Stimulated activated CD8-positive, alpha-beta memory T cell treated with anti-CD3 and anti-CD28 coated beads, Interleukin-12 subunit alpha, Interleukin-12 subunit beta, amount 100 ng/mL, for 24 hours (primary cell): ENCODE data around the gene SEL1L3.

ENCODE experiments used
- DNase-seq: peaks from one replicate; pipeline ENCODE4 v3.0.0-alpha.2; 2020; ENCODE audit errors: extremely low read depth

Gene SEL1L3

DNA sequence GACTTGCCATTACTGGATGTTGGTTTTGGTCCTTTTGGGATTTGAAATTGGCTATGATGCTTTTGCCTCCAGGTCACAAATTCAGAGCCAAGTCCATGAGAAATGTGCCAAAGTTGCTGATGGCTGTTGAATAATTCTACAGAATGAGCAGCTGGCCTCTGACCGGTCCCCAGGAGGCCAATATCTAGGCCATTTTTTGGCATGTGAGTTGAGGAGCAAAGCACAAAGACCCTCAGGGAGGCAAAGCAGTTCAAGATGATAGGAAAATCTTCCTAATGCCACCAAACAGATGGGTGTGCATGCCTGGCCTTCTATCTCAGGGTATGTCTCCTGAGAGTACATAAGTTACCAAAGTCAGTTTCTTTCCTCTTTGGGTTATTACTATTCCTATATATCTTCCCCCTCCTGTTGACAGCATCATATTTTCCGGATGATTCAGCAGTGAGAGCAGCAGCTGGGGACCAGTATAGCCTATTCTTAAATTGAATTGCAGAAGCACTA, 44.4 kb downstream of the SEL1L3 start:
- no peak for DNase-seq

DNA sequence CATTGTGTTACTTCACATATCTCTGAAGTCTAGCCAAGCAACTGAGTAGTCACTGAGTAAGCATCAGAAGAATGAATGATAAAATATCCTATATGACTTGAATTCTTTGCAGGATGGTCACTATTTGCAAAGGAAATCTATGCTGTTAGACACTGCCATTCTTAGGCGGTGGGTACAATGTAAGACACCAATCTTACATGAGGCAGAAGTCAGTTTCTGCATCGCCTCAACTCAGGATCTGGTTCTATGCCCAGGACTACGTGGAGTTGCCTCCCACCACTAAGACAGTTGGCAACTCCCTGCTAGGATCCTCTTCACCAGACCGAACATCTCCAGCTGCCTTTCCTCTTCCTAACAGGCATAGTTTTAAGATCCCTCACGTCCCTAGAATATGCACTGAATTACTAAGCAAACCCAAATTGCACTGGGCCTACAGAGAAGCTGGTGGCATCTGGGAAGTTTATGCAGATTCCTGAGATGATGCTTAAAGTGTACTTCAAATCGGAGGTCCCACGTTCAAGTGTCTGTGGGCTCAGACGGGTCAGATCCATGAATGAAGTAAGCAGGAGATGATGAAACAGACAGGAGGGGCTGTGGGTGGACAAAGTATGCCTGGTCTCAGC, 45.6 kb downstream of the SEL1L3 start:
- DNase-seq = no peak

DNA sequence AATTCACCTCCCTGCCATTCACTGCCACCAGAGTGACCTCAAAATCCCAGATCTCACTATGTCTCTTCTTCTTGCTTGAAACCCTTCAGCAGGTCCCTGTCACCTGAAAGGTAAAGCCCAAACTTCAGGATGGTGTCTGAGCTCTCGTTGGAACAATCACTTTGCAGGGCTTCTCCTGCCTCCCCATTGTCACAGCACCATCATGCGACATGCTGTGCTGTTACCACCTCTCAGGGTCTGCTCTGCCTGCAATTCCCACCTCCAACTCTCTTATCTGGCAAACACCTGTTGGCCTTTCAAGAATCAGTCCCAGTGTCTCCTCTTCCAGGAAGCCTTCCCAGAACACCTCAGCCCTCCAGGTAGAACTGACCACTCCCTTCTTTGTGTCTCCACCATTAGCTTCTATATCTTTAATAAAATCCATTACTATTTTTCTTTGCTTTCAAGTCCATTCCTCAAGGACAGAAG, 46.2 kb downstream of the SEL1L3 start:
- no peak for DNase-seq

DNA sequence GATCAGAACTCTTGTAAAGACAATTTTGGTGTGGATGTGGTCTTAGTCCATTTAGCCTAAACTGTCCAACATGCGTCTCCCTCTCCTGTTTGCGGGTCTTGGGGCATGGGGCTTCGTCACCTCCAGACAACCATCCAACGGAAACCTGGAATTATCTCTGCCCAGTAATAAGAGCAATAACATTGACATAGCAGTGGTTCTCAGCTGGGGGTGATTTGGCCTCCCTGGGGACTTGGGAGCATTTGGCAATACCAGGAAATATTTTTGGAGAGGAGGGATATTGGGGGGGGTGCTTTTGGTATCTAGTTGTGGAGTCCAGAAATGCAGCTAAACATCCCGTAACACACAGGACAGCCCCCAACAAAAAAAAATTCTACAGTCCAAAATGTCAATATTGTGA, 47.2 kb downstream of the SEL1L3 start:
- DNase-seq = no peak

DNA sequence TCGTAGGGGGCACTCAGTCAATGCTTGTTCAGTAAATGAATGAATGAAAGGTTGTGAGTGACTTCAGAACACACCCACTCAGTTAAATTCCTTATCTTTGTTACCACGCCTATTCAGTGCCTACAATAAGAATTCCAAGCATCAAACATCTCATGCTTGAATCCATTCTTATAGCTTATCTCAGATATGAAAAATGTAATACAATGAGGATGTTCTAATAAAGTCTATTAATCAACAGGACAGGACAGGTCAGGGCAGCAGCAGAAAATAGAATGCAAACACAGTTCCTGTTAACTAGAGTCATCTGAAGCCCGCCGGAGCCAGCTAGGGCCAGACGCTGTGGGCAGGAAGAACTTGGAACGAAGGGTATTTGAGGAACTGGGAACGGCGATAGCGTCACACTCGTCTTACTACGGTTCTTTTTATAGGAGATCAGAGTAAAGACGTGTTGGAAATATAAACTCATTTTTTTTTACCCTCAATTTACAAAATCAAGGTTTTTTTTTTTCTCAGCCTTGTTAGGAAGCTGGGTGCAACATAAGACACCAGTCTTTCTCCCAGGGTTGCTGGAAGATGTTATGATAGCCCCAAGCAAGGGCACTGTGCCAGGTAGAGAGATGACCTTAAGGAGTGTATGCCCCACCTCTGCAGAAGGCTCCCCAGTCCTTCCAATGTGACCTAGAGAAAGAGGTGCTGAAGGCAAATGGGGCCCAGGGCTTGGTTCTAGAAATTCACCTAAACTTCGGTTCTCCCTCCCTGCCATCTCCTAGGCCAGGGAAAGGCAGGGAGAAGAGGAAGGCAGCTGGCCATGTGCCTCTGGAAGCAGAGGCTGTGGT, 48.3 kb downstream of the SEL1L3 start:
- no peak for DNase-seq

DNA sequence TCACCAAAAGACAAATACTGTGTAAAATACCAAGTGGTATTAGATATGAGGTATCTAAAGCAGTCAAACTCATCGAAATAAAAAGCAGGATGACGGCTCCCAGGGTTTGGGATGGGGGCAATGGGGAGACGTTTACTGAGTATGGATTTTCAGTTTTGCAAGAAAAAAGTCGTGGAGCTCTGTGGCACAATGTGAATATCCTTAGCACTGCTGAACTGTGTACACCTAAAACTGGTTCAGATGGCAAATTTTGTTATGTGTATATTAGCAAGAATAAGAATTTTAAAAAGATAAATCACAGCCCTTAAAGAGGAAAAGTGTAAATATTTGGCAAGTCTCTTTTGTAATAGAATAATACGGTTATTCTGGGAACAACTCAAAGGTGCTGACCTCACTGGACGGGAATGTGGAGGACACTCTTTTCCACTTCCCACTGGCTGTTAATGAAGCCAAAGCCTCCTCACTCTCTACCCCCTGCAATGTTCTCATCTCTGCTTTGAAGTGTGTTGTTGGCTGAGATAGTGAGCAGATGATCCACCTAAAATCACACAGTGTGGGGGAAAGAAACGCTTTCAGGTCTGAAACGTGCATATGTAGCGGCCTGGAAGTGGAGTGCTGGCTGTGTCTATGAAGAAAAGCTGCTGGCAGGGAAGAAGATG, 49.2 kb downstream of the SEL1L3 start:
- no peak for DNase-seq

DNA sequence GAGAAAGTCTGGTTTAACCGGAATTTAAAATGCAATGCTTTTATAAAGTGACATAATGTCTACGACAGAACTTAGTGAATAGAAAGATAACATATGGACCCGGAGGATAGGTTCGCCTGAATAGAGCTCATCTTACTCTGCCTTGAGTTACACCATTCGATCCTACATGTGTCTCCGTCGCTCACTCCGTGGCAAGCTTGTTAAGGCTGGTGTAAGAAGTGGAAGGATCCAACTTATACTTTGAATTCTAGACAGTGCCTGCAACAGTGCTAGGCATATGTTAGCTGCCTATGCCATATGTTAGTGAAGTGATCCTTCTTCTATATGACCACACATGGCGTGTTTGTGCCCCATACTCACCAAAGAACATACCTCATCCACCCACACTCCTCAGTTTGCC, 50.9 kb downstream of the SEL1L3 start:
- DNase-seq = no peak

DNA sequence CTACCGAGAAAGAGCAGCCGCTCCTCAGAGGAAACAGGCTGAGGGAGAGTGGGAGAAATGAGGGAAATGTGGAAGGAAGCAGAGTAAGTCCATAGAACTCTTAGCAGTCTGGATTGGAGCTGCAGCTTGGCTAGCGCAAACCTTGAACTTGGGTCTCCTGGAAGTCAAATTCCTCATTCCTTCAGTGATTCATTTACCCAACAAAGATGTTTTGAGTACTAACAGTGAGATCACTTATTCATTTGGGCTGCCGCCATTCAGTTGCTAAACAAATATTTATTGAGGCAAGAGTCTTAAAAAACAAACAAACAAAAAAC, 51.5 kb downstream of the SEL1L3 start:
- no peak for DNase-seq

DNA sequence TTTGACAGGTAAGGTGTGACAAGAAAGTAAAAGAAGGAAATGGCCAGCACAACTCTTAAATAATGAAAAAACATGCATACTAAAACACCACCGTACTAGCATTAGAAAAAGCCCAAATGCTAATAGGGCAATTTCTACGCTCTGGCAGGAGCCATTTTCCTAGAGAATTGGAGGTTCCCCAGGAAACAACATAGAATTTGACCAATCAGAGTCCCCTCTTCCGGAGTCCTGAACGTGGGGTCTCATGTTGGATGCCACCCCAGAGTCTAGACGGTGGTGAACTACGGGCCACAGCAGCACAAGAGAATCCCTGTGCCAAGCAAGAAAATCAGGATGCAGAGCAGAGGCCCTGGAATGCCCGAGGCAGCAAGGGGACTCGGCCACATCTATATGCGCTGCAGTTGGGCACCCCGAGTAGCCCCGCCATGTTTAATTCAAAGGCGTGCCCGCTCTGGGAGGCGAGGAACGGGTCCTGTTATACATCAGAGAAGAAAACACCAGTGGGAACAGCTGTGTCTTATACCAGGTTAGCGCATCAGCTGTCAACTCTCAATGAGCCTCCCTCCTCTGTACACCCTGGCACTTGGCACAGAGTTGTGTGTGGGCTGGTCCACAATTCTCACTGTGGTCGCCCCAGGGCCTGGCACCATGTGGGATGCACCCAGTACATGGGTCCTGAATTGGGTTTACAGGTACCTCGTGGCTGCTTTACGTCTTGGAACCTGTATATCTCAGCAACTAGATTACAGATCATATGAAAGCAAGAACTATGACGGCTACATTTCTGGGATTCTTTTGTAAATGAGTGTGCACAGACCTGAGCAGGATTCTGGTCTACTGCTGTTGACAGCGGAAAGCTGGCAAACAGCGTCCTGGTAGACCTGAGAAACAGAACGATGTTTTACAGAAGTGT, 52.1 kb downstream of the SEL1L3 start:
- DNase-seq = no peak

DNA sequence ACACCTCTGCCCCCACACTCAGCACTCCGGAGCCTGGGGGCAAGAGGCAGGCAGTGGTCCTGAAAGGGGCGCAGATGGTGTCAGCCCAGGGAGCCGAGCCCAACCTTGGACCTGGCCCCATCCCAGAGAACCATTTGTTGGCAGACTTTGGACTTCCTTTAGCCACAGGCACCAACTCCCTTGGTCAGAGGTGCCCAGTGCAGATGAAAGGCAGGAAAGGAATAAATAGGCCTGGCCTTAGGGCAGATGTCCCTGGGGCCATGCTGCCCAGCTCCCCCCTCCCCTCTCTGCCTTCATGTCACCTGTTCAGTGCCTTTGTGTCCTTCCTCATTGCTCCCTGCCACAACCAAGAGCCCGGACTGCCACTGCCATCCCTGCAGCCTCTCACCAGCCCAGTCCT, 52.8 kb downstream of the SEL1L3 start:
- DNase-seq = no peak

DNA sequence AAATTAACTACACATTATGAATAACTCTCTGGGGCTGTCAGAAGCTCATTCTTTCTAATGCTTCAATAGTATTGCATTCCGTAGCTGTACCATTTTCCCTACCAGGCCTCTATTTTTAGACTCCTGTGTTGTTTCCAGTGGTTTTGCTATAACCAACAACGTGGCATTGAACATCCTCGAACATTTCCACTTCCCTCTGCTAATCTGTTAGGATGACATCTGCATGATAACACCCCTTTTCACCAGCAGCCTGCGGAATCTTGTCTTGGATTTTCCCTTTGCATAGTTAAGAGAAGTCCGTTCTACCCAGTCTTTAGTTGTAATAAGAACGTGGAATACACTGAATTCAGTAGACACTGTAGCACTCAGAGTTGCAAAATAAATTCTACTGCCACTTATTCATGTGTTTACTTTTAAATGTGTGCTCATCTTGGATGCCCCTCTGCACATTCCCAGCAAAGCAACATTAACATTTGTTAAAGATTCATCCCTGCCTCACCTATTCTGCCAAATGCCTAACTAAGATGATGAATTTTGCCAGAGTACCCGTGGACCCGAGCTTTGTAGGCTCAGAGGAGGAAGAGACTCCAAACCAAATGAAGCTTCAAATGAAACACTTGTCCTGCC, 55.6 kb downstream of the SEL1L3 start:
- no peak for DNase-seq

DNA sequence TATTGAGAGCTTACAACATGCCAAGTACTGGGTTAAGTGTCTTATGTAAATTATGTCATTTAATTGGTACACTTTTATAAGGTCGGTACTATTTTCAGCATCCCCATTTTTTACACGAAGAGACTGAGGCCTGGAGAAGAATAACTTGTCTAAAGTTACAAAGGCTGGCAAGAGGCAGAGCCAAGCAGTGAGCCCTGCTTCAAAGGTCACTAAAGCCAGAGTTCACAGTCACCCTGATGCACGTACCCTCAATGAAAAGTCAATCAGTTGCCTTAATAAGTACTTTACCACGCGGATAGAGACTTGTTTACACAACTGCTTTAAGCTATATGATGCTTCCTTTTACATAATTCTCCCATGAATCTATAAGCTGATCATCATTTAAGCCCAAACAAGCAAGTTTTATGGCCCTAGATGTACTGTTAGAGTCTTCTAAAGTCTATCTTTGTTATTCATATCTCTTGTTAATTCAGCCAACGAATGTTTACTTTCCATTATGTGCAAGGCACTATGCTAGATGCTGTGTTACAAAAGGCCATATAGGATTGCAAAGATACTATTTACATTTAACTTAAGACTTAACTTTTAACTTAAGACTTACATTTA, 57.4 kb downstream of the SEL1L3 start:
- no peak for DNase-seq

DNA sequence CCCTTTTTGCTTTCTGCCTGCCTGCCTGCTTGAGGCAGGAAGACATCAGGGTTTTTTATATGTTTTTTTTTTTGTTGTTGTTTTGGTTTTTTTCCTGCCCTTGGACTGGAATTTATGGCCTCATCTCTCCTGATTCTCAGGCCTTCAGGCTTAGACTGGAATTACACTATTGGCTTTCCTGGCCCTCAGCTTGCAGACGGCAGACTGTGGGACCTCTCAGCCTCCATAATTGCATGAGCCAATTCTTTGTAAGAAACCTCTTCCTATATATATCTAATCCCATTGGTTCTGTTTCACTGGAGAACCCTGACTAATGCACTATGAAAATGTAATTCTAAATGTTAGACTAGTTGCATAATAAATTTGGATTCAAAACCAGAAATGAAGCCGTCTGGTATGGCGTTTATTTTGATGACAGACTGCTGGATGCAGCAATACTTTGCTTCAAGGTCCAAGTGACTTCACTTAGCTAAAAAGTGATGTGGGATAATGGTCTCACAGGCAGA, 59.0 kb downstream of the SEL1L3 start:
- no peak for DNase-seq

DNA sequence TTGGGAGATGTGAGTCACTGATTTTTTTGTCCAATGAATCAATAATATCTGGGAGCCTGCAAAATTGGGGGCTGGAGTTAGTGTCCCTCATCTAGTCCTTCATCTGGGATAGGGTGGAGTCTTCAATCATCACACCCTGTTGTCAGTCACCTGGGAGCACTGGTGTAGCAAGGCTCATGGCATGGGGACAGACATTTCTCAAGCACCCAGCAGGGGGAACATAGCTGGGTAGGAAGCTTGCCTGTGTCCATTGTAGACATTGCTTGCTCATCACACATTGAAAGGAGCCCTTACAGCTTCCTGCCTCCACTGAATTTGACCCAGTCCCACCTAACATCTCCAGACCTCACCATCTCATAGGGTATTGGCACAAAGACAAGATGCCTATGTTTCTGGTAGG, 61.2 kb downstream of the SEL1L3 start:
- no peak for DNase-seq

DNA sequence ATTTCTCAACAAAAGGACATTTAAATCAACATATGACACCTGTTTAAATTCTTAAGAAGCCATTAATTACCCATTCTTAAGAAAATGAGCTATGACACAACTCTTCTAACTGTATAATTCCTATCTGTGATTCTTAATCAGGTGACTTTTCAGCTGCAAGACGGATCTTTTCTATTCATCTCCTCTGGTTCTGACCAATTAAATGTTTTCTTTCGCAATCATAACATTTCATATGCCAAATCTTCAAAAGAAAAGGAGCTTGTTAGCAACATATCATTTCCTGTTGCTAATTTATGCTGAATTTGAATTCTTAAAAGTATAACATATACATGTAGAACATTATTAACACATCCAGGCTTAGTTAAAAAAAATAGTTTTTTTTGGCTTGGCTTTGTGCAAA, 62.5 kb downstream of the SEL1L3 start:
- DNase-seq = no peak

DNA sequence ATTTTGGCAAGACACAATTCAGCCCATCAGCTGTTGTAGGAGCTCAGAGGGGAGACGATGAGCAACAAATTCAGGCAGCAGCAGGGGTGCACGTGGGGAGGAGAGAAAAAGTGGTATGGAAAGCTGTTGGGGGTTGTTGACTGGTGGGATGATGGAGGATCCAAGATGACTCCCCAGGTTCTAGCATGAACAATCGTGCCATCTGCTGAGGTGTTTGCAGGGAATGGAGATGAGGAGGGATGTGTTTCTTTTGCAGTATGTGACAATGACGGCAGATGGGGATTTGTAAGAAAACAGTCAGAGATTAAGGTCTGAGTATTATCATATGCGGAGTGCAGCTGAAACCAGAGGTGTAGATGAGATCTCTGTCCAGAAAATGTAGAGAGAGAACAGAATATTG, 63.3 kb downstream of the SEL1L3 start:
- DNase-seq = no peak

DNA sequence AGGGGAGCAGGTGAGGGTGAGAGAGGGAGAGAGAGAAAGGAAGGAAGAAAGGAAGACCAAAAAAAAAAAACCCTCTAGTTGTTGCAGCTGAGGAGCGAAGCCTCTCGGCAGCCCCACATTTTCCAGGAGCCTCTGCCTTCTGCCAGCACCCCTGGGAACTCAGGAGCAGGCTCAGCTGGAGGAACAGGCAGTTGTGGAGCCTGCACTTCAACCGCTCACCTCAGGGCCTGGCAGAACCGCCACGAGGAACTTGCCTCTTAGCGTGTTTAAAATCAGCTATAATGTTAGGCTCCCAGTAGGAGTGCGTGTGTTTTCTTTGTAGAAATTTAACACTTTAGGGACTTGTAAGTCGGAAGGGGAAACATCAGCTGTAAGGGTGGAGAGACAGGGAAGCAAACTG, 65.7 kb downstream of the SEL1L3 start:
- no peak for DNase-seq

DNA sequence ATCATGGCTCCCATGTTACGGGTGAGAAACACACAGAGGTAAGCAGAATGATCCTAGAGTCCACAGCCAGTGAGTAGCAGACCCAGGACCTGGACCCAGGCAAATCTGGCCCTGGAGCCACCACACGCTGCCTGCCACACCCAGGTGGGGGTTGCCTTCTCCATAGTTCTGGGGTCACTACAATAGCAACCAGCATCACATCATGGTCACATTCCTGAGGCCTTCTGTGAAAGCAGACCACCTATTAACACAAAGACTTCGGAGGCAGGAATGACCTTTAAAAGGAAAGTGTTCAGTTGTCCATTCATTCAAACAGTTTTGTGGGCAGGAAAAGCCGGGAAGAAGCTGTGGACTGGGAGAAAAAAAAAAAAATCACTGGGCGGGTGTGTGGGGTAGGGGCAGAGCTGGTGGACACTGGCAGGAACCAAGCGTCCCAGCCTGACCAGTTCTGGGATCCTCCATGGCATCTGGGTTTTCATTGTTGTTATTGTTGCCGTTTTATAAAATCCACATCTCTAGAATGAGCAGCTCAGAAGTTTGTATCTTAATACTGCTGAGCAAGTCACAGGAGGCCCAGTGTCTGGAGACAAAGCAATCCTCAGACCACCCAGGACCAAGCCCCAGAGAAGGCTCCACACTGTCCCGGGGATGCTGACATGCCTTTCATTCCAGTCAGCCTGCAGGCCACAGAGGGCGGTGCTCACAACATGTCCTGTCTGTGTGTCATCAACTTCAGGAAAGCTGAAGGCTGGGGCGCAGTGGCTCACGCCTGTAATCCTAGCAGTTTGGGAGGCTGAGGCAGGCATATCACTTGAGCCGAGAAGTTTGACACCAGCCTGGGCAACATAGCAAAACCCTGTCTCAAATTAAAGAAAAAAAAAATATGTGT, 67.0 kb downstream of the SEL1L3 start:
- no peak for DNase-seq

DNA sequence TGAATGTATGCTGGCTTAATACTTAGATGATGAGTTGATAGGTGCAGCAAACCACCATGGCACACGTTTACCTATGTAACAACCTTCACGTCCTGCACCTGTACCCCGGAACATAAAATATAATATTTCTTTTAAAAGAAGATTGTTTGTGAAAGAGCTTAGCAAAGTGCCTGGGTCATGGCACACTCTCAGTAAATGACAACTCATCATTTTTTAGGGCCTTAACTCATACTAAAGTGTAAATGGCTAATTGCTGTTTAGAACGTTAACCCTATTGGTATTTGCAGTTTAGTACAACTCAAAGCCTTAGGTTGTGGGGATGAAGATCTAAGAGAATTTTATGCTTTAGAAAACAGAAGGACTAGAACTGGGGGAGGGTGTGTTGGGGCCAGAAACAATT, 67.7 kb downstream of the SEL1L3 start:
- DNase-seq = no peak

DNA sequence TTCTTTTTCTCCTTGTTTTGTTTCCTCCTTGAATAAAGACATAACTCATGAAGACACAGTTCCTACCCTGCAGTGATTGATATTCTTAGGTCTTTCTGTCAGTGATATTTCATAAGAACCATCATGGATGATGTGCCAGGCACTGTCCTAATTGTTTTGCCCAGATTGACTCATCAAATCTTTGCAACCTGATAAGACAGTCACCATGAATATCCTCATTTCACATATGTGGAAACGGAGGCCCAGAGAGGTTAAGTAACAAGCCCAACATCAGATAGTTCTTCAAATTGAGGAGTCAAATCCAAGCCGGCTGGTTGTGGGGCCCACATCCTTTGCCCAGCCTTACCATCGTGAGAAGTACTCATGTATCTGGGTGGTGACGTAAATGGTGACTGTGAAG, 69.9 kb downstream of the SEL1L3 start:
- DNase-seq = no peak
